Memory B cell (primary cell): Measurements from ENCODE around the gene PI4KA.
"Not testable (repeated sequence)": the region's sequence is repeated elsewhere in the genome, so short reads cannot be mapped to it uniquely, and the experiment has no call there.

Experiments used
- ATAC-seq: fragments of 150-1000 bp; cut with Tn5 transposase; 2 replicates; pipeline ENCODE4 v1.10.0; 2021; ENCODE audit warnings: low read depth, mild to moderate bottlenecking, moderate library complexity
- DNase-seq, 2 donors: peaks; one replicate each; pipeline ENCODE4 v3.0.0; 2022; ENCODE audit warnings: low spot score in 2 of 2
- H3K27ac Mint-ChIP-seq: one replicate; pipeline ENCODE4 v1.8.0; 2022; ENCODE audit warnings: mild to moderate bottlenecking, moderate library complexity, mixed read lengths
- H3K27me3 Mint-ChIP-seq: one replicate; pipeline ENCODE4 v1.8.0; 2022; ENCODE audit warnings: mixed read lengths
- H3K36me3 Mint-ChIP-seq: one replicate; pipeline ENCODE4 v1.8.0; 2022; ENCODE audit warnings: mild to moderate bottlenecking, mixed read lengths
- H3K4me1 Mint-ChIP-seq: one replicate; pipeline ENCODE4 v1.8.0; 2022; ENCODE audit warnings: mixed read lengths
- H3K4me3 Mint-ChIP-seq: one replicate; pipeline ENCODE4 v1.8.0; 2022; ENCODE audit warnings: mild to moderate bottlenecking, moderate library complexity, mixed read lengths
- H3K9me3 Mint-ChIP-seq: one replicate; pipeline ENCODE4 v1.8.0; 2022; ENCODE audit warnings: mixed read lengths

The PI4KA gene

DNA sequence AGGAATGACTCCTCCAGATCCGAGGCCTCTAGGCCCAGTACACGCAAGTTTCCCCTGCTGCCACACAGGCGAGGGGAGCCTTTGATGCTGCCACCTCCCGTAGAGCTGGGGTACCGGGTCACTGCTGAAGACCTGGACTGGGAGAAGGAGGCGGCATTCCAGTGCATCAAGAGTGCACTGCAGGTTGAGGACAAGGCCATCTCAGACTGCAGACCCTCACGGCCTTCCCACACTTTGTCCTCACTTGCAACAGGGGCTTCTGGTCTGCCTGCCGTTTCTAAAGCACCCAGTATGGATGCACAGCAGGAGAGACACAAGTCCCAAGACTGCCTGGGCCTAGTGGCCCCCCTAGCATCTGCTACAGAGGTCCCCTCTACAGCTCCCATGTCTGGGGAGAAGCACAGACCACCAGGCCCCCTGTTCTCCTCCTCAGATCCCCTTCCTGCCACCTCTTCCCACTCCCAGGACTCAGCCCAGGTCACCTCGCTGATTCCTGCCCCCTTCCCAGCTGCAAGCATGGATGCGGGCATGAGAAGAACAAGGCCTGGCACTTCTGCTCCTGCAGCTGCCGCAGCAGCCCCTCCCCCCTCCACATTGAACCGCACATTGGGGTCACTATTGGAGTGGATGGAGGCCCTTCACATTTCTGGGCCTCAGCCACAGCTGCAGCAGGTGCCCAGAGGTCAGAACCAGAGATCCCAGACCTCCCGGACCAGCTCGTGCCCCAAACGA is 167.9 kb downstream of the PI4KA start:
- H3K9me3 Mint-ChIP-seq, H3K4me3 Mint-ChIP-seq, H3K27me3 Mint-ChIP-seq, H3K4me1 Mint-ChIP-seq, H3K36me3 Mint-ChIP-seq, H3K27ac Mint-ChIP-seq, DNase-seq, ATAC-seq: not testable (repeated sequence)

DNA sequence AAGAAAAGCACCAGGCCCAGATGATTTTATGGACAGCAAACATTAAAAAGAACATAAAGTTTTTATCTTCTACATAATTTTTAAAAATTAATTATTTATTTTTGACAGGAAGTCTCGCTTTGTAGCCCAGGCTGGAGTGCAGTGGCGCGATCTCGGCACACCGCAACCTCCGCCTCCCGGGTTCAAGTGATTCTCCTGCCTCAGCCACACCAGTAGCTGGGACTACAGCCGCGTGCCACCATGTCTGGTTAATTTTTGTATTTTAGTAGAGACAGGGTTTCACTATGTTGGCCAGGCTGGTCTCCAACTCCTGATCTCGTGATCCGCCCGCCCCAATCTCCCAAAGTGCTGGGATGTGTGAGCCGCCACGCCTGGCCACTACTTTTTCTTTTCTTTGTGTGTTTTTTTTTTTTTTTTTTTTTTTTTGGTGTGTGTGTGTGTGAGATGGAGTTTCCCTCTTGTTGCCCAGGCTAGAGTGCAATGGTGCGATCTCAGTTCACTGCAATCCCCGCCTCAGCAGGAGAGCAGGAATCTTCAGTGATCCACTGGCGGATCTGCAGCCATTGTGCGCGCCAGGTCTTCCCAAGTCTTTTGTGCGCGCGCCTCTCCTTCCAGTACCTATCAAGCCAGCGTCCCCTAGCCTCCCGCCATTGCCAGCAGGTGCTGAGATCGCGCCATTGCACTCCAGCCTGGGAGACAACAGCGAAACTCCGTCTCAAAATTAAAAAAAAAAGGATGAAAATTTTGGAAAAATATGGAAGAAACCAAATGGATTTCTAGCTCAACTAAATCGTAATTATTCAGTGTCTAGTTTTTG is 171.0 kb downstream of the PI4KA start:
- not testable (repeated sequence) for DNase-seq, ATAC-seq, H3K27ac Mint-ChIP-seq, H3K36me3 Mint-ChIP-seq, H3K27me3 Mint-ChIP-seq, H3K9me3 Mint-ChIP-seq, H3K4me1 Mint-ChIP-seq, H3K4me3 Mint-ChIP-seq

DNA sequence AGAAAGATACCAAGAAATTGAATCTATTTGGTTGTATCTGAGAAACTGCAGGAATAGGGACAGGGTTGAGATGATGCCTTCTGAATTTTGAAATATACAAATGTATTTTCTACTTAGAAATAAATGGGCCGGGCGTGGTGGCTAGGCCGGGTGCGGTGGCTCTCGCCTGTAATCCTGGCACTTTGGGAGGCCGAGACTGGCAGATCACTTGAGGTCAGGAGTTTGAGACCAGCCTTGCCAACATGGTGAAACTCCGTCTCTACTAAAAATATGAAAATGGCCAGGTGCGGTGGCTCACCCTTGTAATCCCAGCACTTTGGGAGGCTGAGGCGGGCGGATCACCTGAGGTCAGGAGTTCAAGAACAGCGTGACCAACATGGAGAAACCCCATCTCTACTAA is 172.8 kb downstream of the PI4KA start:
- H3K4me3 Mint-ChIP-seq, H3K27me3 Mint-ChIP-seq, H3K9me3 Mint-ChIP-seq, H3K36me3 Mint-ChIP-seq, H3K27ac Mint-ChIP-seq, ATAC-seq, DNase-seq, H3K4me1 Mint-ChIP-seq: not testable (repeated sequence)

DNA sequence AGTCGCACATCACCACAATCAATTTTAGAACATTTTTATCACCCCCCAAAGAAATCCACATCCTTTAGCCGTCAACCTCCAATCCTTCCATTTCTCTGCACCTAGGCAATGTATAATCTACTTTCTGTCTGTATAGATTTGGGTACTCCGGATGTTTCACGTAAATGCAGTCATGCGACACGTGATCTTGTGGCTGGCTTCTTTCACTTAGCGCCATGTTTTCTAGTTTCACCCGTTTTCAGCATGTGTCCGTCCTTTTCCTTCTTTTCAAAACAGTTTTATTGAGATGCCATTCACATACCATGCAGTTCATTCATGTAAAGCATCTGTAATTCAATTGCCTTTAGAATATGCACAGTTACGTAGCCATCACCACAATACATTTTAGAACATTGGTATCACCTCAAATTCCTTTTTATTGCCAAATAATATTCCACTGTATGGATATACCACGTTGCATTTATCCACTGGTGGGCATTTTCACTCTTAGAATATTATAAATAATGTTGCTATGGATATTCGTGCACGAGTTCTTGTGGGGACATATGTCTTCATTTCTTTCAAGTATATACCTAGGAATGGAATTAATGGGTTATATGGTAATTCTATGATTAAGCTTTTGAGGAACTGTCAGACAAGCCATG is 179.7 kb downstream of the PI4KA start:
- H3K27ac Mint-ChIP-seq, ATAC-seq, H3K4me3 Mint-ChIP-seq, H3K36me3 Mint-ChIP-seq, H3K4me1 Mint-ChIP-seq, DNase-seq, H3K9me3 Mint-ChIP-seq: not testable (repeated sequence)
- H3K27me3 Mint-ChIP-seq, result peaks cover 12% of the 10 kb centered on the region

DNA sequence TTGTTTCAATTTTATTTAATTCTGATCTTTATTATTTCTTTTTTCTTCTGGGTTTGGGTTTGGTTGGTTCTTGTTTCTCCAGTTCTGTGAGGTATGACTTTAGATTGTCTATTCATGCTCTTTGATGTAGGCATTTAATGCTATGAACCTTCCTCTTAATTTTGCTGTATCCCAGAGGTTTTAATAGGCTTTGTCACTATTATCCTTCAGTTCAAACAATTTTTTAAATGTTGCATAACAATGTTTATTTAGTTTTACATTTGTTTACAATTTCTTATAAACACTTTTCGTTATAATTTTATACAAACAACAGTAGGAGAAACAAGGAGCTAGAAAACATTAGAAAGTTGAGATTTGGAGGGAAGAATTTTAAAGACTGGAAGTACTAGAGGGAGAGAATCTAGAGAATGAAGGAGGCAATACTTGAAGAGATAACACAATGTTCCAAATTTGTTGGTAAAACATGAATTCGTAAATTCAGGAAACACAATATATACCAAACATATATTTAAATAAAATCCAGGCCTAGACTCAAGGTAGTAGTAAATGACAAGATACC is 180.8 kb downstream of the PI4KA start:
- no peak overlapping the region for H3K4me3 Mint-ChIP-seq
- no peak overlapping the region for H3K27ac Mint-ChIP-seq
- H3K27me3 Mint-ChIP-seq, result peaks cover 12% of the 10 kb centered on the region
- ATAC-seq, result no peak
- no peaks in the 10 kb centered on the region for H3K36me3 Mint-ChIP-seq
- no peak for DNase-seq
- H3K4me1 Mint-ChIP-seq, result no peaks in the 10 kb centered on the region
- no peaks in the 10 kb centered on the region for H3K9me3 Mint-ChIP-seq

DNA sequence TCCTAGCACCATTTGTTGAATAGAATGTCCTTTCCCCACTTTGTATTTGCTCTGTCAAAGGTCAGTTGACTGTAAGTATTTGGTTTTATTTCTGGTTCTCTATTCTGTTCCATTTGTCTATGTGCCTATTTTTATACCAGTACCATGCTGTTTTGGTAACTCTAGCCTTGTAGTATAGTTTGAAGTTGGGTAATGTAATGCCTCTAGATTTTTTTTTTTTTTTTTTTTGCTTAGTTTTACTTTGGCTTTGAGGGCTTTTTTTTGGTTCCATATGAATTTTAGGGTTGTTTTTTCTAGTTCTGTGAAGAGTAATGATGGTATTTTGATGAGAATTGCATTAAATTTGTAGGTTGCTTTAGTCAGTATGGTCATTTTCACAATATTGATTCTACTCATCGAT is 183.0 kb downstream of the PI4KA start:
- not testable (repeated sequence) for DNase-seq, H3K4me1 Mint-ChIP-seq, ATAC-seq, H3K9me3 Mint-ChIP-seq, H3K4me3 Mint-ChIP-seq, H3K27ac Mint-ChIP-seq, H3K27me3 Mint-ChIP-seq, H3K36me3 Mint-ChIP-seq

DNA sequence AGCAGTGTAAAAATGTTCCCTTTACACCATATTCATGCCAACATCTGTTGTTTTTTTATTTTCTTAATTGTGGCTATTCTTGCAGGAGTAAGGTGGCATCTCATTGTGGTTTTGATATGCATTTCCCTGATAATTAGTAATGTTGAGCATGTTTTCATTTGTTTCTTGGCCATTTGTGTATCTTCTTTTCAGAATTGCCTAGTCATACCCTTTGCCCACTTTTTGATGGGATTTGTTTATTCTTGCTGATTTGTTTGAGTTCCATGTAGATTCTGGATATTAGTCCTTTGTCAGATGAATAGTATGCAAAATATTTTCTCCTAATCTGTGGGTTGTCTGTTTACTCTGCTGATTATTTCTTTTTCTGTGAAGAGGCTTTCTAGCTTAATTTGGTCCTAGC is 183.6 kb downstream of the PI4KA start:
- Mint-ChIP-seq H3K4me3 (no peak overlapping the region), H3K4me1 (no peaks in the 10 kb centered on the region), H3K27me3 (peaks cover 11% of the 10 kb centered on the region), H3K9me3 (no peaks in the 10 kb centered on the region), H3K36me3 (no peaks in the 10 kb centered on the region), H3K27ac (no peak overlapping the region)
- DNase-seq, result no peak
- no peak for ATAC-seq

DNA sequence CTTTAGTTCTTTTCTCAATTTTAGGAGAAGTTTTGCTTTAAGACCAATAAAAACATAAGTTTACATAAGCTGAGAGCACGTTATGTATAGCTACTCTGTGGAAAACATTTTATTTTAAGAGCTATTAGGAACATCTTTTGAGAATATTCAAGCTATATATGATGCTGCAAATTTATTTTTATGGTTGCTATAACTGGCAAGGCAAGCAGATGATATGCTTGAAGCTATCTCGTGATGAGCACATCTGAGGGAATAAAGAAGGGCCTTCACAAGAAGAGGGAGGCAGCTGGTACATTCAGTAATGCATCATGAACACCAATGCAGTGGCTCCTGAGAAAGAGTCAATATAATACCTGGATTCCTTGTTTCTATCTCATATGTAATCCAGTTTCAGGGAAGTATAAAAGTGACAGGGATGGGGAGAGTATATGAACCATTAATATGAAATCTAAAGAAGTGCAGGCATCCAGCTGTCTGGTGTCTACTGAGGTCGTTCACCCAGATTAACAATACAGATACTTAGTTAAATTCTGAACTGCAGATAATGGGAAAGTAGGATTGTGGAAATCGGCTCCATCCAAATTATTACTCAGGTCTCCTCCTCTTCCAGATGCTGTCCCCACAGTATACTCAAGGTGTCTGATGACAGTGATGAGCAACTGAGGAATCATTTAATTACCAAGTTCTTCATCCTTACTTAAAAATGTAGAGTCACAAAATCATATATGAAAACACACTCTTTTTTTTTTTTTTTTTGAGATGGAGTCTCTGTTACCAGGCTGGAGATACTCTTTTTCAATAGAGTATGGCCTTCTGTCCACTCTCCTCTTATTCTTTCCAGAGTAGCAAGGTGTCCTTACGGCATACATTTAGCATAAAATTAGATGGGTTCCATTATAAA is 185.1 kb downstream of the PI4KA start:
- Mint-ChIP-seq H3K36me3 (no peaks in the 10 kb centered on the region), H3K27ac (no peak overlapping the region), H3K9me3 (no peaks in the 10 kb centered on the region), H3K4me1 (no peaks in the 10 kb centered on the region), H3K27me3 (peaks cover 11% of the 10 kb centered on the region), H3K4me3 (no peak overlapping the region)
- DNase-seq (no peak), ATAC-seq (no peak)

DNA sequence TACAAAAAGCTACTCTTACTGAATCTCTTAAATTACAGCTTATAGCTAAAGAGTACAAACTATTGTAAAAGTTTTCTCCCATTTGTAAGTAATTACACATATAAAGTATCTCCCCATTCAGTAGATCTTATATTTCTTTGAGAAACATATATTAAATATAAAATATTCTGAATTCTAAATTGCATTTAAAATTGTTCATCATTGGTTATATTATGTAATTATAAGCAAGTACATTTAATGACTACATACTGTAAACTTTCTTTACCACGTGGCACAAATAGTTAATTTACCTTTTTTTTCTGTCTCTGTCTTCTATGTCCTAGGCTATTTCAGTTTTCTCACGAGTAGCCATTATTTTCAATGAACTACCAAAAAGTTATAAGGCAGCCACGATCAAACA is 185.9 kb downstream of the PI4KA start:
- DNase-seq (no peak), ATAC-seq (no peak)
- no peaks in the 10 kb centered on the region for H3K4me1 Mint-ChIP-seq
- H3K36me3 Mint-ChIP-seq, result no peaks in the 10 kb centered on the region
- H3K9me3 Mint-ChIP-seq, result no peaks in the 10 kb centered on the region
- H3K27me3 Mint-ChIP-seq, result peaks cover 11% of the 10 kb centered on the region
- no peak overlapping the region for H3K27ac Mint-ChIP-seq
- H3K4me3 Mint-ChIP-seq, result no peak overlapping the region

DNA sequence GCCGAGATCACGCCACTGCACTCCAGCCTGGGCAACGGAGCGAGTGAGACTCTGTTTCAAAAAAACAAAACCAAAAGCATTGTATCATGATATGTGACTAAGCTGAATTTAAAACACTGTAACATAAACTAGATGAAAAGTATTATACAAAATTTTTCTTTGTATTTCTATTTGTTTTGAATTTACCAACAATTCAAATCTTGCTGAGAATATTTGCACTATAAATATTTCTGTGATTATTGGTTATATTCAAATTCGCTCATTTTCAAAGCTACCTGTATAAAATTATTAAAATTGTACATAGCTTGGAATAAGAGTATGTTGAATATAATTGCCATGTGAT is 186.6 kb downstream of the PI4KA start:
- no peak overlapping the region for H3K4me3 Mint-ChIP-seq
- peaks cover 9% of the 10 kb centered on the region for H3K27me3 Mint-ChIP-seq
- H3K4me1 Mint-ChIP-seq, result no peaks in the 10 kb centered on the region
- H3K27ac Mint-ChIP-seq, result no peak overlapping the region
- DNase-seq (no peak), ATAC-seq (no peak)
- no peaks in the 10 kb centered on the region for H3K9me3 Mint-ChIP-seq
- H3K36me3 Mint-ChIP-seq, result no peaks in the 10 kb centered on the region

DNA sequence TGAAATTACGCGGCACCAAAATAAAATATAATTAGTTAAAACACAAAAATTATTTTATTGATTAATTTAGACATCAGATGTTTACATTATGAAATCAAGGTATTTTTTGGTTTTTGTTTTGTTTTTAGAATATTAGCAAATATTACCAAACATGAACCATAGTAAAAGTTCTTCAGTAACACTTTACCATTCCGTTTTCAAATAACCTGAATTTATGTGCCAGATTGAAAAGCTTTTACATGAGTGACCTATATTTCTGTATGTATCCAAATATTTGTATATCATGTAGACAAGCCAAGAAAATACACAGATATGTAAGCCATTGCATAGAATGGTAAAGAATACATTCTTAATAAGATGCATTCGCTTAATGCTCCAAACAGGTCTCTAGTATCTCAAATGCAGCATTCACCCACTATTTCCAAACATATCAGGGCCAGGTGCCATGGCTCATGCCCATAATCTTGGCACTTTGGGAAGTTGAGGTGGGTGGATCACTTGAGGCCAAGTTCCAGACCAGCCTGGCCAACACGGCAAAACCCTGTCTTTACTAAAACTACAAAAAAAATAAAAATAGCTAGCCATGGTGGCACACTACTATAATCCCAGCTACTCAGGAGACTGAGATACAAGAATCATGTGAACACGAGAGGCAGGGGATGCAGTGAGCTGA is 187.1 kb downstream of the PI4KA start:
- Mint-ChIP-seq H3K4me3 (no peak overlapping the region), H3K27ac (no peak overlapping the region), H3K36me3 (no peaks in the 10 kb centered on the region), H3K27me3 (peaks cover 9% of the 10 kb centered on the region), H3K4me1 (no peaks in the 10 kb centered on the region), H3K9me3 (no peaks in the 10 kb centered on the region)
- no peak for ATAC-seq
- DNase-seq, result no peak

DNA sequence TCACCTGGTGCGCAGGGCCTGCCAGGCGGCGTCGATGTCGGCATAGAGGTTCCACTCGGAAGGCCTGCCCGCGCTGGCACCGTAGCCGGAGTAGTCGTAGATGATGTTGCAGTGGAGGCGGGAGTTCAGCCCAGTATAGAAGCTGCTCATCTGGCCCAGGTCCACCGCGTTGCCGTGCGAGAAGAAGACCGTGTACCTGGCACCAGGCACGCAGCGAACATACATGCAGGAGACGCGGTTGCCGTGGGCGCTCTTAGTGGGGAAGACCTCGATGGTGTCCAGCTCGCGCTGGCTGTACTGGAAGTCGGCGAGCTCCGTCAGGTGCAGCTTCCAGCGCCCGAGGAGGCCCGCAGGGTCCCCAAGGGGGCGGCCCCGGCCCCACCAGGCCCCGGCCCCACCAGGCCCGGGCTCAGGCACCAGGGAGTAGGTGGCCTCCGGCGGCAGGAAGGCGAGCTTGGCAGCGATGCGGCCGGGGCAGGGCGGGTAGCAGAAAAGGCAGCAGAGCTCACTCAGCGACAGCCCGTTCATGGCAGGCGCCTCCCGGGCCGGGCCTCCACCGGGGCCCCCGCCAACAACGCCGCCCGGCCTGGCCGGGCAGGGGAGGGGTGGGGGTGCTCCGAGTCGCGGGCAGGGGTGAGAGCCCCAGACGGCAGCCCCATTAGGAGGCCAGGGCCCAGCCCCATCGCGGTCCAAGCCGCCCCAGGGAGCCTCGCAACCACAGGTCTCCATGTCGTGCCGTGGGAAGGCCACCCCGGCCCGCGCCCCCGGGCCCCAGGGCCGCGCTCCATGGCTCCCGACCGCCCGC is 188.0 kb downstream of the PI4KA start:
- H3K36me3 Mint-ChIP-seq, H3K4me1 Mint-ChIP-seq, H3K27me3 Mint-ChIP-seq, DNase-seq, H3K9me3 Mint-ChIP-seq, H3K27ac Mint-ChIP-seq, ATAC-seq, H3K4me3 Mint-ChIP-seq: not testable (repeated sequence)
